HG02885 (cell line): ENCODE data around the gene IGFBP1.
"Not testable (repeated sequence)": the region's sequence is repeated elsewhere in the genome, so short reads cannot be mapped to it uniquely, and the experiment has no call there.

Source experiments
- ATAC-seq: cut with Tn5 transposase; IDR thresholded peaks from one replicate; pipeline ENCODE4 v1.9.1; 2021; ENCODE audit warnings: mild to moderate bottlenecking; ENCODE audit not compliant: unreplicated experiment, poor library complexity

IGFBP1 gene

GRCh38 chr7:45888185-45888992, at the start of gene IGFBP1:
Gene IGFBP1 (plus strand): TSS chr7:45888488. CDS start chr7:45888653, 165 bp downstream.
- ATAC-seq = no peak

DNA sequence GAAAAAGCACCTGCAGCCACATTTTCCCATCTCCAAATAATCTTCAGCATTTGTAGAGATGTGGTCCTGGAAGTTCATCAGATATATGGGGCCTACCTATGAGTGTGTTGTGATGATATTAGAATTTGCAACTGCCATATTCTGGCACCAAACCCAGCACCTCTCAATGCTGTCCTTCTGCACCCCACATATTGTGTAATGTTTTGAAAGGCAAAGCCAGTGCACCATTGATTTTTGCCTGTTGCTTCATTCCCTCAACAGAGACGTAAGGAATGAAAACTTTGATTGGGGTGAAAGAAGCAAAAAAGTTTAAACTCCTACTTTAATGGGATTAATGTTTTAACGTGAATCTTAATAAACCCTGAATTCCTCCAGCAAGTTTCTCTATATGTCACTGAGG, 49.4 kb upstream of the IGFBP1 start:
- ATAC-seq = not testable (repeated sequence)

DNA sequence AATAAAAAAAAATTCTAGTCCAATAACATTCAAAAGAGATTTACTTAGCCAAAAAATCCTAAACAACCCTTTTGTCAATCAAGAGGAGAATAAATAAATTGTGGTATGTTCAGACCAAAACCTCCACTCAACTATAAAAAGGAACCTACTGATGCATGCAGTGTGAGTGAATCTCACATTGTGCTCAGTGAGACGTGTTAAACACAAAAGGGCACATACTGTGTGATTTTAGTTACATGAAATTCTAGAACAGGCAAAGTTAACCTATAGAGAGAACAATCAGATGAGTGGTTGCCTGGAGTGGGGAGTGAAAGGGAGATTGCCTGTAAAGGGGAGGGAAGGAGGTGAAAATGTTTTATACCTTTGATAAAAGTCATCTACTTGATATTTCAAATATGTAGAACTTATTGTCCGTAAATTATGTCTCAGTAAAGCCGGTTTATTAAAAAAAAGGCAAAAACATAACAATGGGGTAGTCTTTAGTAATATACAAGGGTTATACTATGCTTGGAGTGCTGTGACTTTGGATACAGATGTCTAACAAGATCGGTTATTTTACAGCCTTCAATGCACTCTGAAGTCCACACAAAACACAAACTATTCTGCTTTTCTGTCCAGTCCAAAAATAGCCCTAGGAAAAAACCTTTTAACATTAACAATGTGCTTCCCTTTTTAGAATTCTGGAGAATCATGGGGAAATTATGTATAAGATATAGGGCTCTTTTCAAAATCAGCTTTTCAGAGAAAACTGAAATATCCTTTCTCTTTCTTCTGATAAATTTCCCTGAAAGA, 46.2 kb upstream of the IGFBP1 start:
- not testable (repeated sequence) for ATAC-seq

- ATAC-seq = not testable (repeated sequence)
Measured at GRCh38 chr7:45846536-45846935, 41.8 kb upstream of the IGFBP1 start.

GRCh38 chr7:45848734-45849133, 39.6 kb upstream of the IGFBP1 start:
- not testable (repeated sequence) for ATAC-seq

DNA sequence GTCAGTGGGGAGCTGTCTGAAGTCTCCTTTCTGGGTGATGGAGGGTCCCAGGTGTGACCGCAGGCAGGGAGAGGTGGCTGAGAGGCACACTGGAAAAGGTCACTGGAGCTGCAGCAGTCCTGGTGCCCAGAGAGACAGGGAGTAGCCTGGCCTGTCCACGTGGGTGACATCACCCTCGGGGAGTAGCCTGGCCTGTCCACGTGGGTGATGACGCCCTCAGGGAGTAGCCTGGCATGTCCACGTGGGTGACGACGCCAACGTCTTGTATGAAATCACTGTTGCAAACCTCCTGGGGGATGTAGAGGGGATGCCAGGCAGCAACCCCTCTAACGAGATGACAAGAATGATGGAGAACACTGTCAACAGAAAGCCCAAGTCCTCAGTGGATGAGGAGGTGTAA, 35.3 kb upstream of the IGFBP1 start:
- ATAC-seq = not testable (repeated sequence)

GRCh38 chr7:45853491-45853890, 34.8 kb upstream of the IGFBP1 start:
- ATAC-seq = not testable (repeated sequence)

DNA sequence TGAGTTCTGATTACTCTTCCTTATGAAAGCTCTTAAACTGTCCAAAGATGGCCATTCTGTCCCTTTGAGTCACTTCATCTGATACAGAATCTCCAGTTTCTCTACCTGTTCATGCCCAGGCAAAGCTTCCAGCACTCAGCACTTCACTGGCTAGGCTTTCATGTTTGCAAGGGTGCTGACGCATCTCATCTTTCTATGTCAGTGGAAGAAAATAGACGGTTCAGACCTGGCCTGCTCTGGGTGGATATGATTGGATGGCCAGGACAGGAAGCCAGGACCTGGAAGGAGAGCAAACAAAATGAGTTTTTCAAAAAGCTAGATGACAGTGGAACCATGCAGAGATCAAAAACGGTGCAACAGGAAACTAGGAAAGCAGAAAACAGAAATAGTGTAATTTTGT, 32.6 kb upstream of the IGFBP1 start:
- ATAC-seq = not testable (repeated sequence)

DNA sequence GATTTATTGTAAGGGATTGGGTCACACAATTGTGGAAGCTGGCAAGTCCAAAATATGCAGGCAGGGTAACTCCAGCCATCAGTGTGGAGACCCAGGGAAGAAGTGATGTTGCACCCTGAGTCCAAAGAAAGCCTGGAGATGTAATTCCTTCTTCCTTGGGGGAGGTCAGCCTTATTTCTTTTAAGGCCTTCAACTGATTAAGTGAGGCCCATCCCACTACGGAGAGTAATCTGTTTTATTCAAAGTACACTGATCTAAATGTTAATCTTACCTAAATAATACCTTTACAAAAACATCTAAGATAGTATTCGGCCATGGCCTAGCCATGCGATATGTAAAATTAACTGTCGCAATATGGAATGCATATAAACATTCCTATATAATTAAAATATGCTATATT, 31.4 kb upstream of the IGFBP1 start:
- not testable (repeated sequence) for ATAC-seq

GRCh38 chr7:45863715-45864114, 24.6 kb upstream of the IGFBP1 start:
- no peak for ATAC-seq

- no peak for ATAC-seq
Measured at GRCh38 chr7:45865594-45866410, 22.5 kb upstream of the IGFBP1 start.

DNA sequence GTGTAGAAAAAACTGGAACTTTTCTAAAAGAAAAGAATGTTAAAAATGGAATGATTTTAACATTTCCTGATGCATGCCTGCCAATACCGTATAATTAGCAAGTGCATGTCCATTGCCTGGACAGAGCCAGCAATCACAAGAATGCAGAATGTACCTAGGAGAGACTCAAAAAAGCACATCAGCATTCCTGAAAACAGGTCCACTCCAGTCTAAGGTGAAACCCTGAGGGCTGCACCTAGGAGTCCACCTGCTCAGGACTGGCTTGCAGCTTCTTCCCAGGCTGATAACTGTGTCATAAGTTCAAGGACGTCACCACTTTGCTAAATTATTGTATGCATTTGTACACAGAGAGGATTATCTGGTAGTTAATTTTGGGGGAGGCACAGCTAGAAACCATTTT, 20.8 kb upstream of the IGFBP1 start:
- ATAC-seq = no peak

DNA sequence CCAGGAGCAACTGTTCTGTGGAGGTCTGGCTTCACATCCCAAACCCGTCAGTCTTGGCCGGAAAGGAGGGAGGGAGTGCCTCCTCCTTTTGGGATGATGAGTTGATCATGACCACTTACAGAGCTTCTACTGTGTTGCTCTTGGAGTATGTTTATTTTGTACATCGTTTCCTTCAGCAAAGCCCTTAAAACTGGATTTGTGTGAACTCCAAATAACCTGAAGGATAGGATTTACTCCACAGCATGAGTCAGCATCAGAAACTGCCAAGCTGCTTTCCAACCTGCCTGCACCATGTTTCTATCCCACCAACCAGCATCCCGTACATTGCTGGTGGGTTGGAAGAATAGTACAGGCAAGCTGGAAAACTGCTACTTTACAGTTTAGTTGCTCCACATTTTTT, 18.9 kb upstream of the IGFBP1 start:
- no peak for ATAC-seq

DNA sequence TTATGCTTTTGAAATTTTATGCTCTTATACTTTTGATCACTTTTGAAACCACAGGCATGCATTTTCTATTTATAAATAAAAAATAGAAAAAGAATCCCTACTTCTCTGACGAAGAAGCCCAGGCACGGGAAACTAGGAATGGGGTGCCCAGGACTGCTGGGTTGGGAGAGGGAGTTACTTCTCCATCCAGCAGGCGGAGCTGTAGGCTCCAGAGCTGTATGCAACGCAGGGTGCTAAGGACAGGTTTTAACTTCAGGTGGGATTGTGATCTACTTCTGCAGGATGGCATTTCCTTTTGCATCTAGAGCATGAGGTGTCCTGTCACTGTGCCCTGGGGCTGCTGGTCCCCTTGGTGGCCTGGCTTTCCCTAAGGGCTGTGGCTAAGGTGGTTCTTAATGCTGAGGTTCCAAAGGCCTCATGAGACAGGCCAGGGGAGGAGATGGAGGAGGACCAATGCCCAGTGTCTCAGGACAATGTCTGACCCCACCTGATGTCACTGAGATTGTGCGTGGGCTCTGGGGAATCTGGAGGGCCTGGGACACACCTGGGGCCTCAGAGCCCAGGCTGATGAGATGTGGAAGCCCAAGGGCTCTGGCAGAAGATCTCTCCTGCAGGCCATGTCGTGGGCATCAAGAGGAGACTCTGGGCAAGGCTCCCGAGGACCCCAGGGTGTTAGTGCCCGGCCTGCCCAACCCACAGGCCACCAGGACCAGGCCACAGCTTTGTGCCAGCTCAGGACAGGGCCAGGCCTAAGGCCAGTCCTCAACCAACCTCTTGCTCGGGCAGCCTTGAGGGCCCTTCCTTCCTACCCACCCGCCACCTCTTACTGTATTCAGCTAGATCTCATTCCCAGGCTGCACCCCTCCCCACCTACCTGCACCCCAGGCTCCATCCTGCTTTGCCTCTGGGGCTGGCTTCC, 15.9 kb upstream of the IGFBP1 start:
- peak; percentile 72 for ATAC-seq

DNA sequence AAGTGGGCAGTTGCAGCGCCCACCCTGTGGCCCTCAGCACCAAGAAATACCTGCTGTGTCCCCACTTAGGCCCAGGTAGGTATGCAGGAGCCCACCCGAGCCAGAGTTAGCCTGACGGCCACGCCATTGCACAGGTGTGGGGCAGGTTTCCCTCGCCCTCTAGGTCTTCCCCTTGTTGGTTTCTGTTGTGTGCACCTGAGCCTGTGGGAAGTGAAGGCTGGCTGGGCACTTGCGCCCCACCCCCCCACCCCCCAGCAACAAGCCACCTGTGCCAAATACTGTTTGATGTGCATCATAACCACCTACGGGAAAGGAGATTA, 15.3 kb upstream of the IGFBP1 start, which contains the start of gene CCDC201:
CCDC201 (minus strand) TSS at position 48 of the 320 bp plus-strand sequence. CDS start 75 bp downstream, outside the sequence.
- ATAC-seq = no peak

DNA sequence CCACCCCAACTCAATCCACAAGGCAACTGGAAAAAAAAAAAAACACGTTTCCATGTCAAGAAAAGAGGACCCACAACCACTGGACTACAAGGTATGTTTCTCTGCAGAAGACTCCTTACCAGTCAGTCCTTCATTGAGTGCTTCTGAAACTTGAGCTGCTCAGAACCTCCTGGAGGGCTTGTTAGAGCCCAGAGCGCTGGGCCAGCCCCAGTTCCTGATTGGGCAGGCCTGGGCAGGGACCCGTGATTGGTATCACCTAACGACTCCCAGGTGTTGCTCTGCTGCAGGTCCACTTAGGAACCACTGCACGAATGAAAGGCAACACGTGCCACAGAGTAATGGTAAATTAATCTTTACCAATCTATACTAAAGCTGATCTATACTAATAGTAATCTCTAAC, 14.9 kb upstream of the IGFBP1 start:
- ATAC-seq = no peak

GRCh38 chr7:45874408-45875131, 13.7 kb upstream of the IGFBP1 start:
- no peak for ATAC-seq

GRCh38 chr7:45876519-45876918, 11.8 kb upstream of the IGFBP1 start:
- ATAC-seq = no peak
